GM19328 (cell line): ENCODE results near the gene CIAO3.
"Not testable (repeated sequence)": the region's sequence is repeated elsewhere in the genome, so short reads cannot be mapped to it uniquely, and the experiment has no call there.

Experiments used
- ATAC-seq: cut with Tn5 transposase; IDR thresholded peaks from one replicate; pipeline ENCODE4 v1.9.1; 2021; ENCODE audit warnings: mild to moderate bottlenecking, moderate library complexity; ENCODE audit not compliant: unreplicated experiment

The CIAO3 gene

DNA sequence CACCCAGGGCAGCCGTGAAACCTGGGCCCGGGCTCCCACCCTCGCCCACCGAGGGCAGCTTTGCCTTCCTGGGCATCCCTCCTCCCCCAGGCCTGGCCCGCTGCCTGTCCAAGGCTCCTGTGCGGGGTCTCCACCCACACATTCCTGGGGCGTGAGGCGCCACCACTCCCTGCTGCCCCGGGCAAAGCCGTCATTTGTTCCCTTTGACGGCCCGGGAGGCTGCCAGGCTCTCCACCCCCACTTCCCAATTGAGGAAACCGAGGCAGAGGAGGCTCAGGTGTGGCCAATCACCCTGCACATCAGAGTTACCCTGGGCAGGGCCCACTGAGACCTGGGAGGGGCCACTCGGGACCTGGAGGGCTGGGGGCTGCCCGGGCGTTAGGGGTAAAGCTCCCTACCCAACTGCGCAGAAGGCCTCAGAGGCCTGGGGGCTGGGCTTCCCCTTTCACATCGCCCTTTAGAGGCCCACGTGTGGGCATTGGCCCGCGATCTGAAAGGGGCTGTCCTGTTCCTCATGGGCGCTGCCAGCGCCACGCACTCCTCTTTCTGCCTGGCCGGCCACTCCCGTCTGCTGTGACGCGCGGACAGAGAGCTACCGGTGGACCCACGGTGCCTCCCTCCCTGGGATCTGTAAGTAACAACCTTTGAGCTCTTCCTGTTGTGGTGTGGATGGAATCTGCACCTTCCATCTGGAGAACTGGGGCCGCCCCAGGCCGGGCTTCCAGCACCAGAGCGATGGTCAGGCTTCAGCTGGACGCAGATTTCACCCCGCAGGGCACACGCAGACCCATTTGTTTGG is 19.9 kb upstream of the CIAO3 start, which contains the start of gene MSLN:
Gene MSLN (plus strand): TSS at position 190 of the 799 bp plus-strand sequence. CDS start 1,947 bp downstream, outside the sequence.
- no peak for ATAC-seq

DNA sequence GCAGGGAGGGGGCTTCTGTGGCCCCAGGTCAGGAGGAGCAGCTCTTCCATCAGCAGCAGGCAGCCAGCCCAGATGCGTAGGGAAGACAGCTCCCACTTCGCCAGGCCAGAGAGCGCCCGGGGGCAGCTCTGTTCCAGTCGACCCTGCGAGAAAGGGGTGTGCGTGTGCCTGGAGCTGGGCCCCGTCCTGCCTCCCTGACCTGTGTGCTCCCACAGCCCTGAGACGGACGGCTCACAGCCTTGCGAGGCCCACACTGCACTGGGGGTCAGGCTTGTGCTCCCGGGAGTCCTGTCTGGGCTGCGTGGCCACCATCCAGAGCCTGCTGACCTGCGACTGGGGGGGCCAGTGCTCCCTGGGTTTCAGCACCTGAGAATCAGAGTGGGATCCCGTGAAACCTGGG is 19.3 kb upstream of the CIAO3 start:
- no peak for ATAC-seq

DNA sequence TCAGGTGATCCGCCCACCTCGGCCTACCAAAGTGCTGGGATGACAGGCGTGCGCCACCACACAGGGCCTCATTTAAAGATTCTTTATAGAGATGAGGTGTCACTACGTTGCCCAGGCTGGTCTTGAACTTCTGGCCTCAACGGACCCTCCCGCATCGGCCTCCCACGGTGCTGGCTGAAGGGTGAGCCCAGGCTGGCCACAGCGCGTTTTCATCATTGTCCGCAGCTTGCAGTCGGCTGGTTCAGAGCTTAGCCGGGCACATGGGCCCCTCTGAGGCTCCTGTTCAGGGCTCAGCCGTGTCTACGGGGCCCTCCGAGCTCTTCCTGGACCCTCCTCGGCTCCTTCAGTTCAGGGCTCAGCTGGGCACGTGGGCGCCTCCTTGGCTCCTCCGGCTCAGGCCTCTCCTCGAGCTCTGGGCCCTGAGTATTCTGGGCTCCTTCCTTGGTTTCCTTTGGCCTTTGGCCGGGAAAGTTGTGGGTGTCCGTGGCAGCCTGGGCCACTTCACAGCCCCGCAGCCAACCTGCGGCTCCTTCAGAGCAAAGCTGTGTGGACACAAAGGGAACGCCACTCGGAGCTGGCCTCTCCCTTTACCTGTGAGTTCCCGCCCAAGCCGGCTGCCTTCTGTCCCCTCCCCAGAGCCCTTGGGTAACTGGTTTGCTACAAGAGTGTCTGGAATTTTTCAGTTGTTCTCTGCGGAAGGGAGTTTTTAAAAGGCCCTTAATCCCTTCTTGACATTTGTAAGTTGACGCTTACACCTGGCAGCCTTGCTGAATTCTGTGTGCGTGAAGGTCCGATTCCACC is 18.5 kb upstream of the CIAO3 start:
- ATAC-seq, result no peak

DNA sequence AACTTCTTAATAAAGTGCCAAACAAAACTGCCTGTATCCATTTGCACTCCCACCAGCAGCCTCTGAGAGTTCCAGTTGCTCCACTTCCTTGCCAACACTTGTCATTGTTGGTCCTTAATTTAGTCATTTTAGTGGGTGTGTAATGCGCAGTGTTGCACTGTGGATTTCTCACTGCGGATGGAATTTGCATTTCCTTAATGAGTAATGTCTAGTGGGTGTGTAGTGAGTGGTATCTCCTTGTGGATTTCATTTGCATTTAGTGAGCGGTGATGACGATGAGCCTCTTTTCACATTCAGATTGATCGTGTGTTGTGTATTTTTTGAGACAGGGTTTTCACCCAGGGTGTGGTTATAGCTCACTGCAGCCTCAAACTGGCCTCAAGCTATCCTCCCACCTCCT is 15.6 kb upstream of the CIAO3 start:
- no peak for ATAC-seq

DNA sequence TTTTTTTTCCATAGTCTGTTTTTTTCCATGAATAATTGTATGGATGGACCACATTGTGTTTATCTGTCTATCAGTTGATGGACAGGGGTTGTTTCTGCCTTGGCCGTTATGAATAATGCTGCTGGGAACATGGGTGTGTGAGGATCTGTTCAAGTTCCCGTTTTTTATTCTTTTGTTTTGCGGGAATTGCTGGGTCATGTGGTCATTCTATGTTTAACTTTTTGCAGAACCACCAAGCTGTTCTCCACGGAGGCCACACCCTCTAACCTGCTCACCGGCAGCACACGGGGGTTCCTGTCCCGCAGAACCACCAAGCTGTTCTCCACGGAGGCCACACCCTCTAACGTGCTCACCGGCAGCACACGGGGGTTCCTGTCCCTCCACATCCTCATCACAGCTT is 13.9 kb upstream of the CIAO3 start:
- ATAC-seq, result no peak

DNA sequence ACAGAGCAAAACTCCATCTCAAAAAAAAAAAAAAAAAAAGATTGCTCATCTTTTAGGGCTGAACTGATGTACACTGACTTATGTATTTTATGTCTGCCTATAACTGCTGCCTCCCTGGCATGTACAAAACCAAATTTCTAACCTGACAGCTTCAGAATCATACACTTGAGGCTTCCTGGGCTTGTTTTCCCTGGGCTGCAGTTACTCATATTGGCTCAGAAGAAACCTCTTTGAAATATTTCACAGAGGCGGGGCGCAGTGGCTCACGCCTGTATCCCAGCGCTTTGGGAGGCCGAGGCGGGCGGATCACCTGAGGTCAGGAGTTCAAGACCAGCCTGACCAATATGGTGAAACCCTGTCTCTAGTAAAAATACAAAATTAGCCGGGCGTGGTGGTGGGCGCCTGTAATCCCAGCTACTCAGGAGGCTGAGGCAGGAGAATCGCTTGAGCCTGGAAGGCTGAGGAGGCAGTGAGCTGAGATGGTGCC is 13.4 kb upstream of the CIAO3 start:
- ATAC-seq, result not testable (repeated sequence)

DNA sequence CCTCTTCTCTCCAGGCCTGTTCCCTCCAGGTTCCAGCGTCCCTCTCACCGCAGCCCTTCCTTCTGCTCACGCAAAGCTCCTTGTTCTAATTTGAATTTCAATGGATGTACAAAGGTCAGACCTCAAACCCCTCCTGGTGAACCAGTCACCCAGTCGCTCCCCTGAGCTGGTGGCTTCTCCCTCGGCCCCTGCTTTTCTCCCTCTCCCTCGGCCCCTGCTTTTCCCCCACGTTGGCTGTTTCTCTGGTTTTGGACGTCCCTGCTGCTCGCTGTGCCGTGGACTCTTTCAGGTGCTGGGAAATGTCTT is 11.2 kb upstream of the CIAO3 start:
- ATAC-seq, result no peak

DNA sequence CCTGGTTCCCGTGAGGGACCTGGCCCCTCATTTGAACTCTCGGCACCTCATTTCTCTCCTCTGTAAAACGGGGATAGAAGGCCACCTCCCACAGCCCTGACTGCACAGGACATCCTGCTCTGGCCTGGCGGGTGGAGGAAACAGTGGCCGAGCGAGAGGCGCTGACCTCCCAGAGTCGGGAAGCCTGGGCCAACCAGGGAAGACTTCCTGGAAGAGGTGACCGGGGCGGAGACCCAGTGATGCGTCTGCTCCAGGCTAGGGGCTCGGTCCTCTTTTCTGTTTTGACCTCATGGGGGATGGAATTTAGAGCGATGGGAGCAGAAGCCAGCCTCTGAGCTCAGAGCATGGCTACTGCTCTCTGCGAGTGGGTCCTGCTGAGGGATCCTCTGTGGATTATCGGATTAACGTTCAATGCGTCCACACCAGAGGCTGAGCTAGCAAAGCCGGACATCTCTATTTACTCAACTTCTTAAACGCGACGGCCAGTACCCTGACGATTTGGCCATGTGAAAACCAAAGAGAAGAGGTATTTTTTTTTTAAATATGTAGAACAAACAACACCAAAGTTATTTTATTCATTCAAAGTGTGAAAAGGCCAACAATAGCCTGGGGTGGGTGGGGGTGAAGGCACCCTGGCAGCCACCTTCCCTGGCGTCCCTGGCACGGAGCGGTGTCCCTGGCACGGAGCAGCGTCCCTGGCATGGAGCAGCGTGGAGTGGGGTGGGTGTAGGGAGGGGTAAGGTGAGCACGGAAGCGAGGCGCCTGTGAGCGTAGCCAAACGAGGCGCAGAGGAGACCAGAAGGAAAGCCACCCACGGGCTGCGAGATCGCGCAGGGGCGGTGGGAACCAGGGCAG is 10.6 kb upstream of the CIAO3 start:
- ATAC-seq, result no peak

DNA sequence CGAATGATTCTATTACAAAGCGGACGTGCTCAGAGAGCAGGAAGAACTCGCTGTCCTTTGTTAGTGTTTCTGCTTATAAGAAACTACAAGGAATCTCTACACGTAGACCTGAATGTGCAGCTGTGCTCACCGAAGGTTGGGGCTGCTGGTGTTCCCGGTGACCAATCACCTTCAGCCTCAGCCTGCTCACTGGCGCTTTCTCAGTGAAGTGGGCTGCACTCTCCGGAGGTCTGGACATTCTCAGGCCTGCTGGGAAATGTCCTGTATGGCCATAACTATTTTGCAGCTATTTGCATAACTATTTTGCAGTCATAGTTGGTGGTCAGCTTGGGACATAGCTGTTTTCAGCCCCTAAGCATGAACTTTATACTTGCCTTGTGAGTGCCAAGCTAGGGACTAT is 9.7 kb upstream of the CIAO3 start:
- ATAC-seq, result no peak

DNA sequence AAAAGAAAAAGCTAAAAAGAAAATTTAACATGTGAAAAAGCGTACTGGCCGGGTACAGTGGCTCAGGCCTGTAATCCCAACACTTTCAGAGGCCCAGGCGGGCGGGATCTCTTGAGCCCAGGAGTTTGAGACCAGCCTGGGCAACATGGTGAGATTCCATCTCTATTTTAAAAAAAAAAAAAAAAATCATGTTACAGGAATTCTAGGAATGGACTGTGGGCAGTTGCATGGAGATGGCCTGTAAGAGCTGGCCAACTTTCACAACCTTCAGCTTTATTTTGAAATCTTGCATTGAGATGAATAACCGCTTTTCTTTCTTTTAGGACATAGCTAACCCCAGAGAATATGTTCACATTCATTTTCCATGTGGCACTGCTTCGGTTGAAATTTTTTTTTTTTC is 8.2 kb upstream of the CIAO3 start:
- ATAC-seq, result no peak

DNA sequence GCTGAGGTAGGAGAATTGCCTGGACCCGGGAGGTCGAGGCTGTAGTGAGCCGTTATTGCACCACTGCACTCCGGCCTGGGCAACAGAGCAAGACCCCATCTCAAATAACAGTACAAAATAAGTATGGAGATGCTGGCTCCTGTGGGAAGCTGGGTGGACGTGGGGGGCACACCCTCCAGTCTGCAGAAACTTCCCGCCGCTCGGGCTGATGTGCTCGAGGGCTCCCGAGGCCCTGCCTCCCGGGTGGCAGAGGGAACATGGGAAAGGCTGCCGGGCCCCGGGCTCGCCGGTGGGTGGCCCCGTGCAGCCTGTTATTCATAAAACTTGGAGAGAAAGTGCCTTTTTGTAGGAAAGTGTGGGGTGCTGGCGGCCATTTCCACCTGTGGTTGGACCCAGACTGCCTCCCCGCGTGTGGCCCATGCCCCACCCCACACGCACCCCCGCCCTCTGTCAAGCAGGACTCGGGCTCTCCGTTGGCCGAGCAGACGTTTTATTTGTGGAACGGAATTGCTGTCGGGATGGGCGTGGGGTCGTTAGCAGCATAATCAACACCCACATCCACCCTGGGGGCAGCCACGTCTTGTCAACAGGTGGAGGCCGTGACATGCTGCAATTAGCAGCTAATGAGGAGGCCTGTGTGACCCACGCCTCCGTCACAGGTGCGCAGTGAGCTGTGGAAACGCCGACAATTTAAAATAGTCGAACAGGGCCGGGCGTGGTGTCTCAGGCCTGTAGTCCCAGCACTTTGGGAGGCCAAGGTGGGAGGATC is 7.4 kb upstream of the CIAO3 start:
- ATAC-seq, result no peak

DNA sequence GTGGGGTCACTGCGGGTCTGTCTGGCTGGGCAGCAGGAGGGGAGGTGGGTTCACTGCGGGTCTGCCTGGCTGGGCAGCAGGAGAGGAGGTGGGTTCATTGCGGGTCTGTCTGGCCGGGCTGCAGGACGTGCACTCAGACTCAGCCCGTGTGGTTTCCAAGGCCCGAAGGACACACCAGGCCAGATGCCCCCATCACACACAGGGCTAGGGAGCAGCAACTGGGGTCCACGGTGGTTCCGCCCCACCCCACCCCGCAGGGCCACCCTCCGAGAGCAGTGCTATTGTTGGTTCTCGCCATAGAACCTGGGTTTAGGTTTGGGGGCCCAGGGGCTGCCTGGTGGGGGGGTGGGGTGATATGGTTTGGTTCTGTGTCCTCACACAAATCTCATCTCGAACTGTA is 5.8 kb upstream of the CIAO3 start:
- ATAC-seq, result no peak

DNA sequence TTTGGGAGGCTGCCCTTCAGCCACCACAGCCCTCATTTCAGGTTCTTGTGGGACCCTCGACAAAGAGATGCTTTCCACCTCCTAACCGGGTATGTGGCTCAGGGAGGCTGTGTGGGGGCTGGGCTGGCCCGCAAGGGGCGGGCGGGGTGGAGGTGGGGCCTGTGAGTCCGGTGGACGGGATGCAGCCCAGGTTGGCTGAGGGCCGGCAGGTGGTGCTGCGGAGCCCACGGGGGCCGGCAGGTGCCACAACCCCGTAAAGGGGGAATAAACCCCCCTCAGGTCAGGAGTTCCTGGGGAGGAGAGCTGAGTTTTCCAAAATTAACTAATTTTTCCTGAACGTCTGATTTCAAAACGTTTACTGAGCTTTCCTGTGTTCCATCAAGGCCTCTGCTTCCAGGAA is 4.9 kb upstream of the CIAO3 start:
- ATAC-seq, result no peak

DNA sequence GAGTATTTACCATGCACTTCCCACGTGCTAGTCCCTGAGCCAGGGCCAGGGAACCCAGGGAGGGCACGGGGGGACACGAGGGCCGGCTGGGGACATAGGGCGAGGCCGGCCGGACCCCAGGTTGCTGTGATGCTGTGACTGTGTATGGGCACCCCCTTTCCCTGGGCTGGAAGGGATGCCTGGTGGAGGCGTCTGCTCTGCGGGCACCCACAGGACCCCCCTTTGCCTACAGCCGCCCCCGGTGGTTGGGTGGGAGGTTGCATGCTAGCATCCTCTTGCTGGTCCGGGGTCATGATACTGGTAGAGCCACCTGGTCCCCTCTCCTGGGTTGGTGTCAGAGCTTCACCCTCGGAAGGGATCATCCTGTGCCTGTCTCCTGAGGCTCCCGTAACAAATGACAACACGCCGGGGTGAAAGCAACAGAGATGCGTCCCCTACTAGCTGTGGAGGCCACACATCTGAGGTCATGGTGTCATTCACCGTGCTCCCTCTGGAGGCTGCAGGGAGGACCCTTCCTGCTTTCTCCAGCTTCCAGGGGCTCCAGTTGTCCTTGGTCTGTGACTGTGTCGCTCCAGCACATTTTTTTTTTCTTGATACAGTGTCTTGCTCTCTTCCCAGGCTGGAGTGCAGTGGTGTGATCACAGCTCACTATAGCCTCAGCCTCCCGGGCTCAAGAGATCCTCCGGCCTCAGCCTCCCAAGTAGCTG is 3.1 kb upstream of the CIAO3 start:
- ATAC-seq, result no peak

DNA sequence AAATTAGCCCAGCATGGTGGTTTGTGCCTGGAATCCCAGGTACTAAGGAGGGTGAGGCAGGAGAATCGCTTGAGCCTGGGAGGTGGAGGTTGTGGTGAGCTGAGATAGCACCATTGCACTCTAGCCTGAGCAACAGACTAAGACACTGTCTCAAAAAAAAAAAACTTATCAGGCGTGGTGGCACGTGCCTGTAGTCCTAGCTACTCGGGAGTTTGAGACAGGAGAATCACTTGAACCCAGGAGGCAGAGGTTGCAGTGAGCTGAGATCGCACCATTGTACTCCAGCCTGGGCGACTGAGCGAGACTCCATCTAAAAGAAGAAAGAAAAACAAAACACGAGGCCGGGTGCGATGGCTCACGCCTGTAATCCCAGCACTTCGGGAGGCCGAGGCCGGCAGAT is 2.1 kb upstream of the CIAO3 start:
- not testable (repeated sequence) for ATAC-seq

DNA sequence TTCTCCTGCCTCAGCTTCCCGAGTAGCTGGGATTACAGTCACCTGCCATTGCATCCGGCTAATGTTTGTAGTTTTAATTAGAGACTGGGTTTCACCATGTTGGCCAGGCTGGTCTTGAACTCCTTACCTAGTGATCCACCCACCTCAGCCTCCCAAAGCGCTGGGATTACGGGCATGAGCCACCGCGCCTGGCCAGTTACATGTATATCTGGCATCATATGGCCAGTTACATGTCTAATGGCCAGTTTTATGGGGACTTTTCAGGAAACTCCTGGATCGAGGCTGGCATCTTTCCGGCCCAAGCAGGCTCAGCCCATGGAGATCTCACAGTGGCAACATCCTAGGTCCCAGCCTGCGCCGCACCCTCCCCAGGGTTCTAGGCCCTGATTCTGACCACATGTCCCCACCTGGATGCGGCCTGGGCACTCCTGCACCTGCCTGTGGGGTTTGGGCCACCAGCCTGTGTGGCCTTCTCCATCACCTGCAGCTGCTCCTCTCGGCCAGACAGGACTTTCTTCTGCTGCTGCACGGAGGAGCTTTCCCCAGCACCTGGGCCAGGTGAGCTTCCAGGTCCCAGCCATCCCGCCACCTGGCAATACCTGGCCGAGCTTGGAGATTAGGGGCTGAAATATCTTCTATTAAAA is 1.3 kb upstream of the CIAO3 start:
- no peak for ATAC-seq

DNA sequence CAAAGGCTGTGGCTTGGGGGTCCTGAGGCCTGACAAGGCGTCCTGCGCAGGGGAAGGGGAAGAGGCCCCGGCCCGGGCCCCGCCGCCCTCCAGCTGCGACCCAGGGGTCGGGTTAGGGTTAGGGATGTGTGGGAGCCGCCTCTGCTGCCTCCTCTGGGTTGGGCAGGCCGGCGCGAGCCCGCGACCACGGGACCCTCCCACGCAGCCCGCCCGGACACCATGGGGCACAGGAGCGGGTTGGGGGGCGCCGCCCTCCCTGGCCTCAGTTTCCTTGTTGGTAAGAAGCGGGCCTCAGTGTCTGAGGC is 386 bp downstream of the CIAO3 start:
- ATAC-seq, result no peak

DNA sequence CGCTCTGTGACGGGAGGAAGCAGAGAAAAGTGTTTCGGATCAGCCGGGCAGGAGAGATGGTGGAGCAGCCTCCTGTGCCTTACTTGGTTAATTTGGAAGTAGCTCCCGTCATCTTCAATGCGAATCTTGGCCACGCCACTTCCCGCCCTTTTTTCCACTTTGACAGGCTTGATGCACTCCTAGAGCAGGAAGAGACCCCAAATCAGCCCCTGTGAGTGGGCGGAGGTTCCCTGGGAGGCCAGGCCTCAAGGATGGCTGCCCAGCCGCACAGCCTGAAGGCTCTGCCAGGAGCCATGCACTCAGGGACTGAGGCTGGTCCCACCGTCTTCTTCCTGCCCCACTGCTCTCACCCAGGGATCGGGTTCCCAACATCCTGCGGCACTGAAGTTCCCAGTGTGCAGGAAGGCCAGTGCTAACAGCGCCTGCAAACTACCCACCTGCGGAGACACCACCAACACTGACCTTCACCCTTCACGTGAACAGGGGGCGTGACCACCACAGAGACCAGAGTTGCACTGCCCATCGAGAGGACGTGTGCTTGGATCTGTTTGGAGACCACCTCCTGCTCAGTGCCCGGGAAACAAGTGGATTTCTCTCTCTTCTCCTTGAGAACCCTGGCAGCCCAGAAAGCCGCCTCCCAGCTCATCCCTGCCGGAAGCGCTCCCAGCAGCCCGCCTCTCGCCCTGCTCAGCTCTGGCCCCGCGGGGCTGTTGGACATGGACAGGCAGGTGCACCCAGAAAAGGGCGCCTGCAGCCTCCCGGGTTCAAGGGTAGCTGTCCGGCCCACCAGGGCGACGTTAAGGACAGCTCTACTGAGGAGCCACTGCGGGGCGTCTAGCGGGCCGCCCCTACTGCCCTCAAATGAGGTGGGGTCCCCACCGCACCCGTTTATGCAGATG is 988 bp downstream of the CIAO3 start:
- ATAC-seq, result no peak
